OCI-LY3 (cell line): ENCODE measurements around the gene E2F1.
"Not testable (repeated sequence)": the region's sequence is repeated elsewhere in the genome, so short reads cannot be mapped to it uniquely, and the experiment has no call there.

Experiments
- H2AFZ ChIP-seq: fragments of 200-600, 300-600 bp; shearing (Covaris generic); 2 replicates; pipeline ENCODE4 v1.6.0; 2014; ENCODE audit warnings: antibody characterized with exemption, low read depth, low read length
- H3K27ac ChIP-seq: fragments of 200-600, 300-600 bp; sonication (generic); 2 replicates; pipeline ENCODE4 v1.5.1; 2014; ENCODE audit warnings: mild to moderate bottlenecking, low read length, moderate library complexity, mixed read lengths
- H3K27me3 ChIP-seq: fragments of 200-600, 300-600 bp; sonication (generic); 2 replicates; pipeline ENCODE4 v1.6.1; 2014; ENCODE audit warnings: low read depth, low read length, mixed read lengths
- H3K36me3 ChIP-seq: fragments of 200-600, 300-600 bp; sonication (generic); replicated peaks from 2 replicates; pipeline ENCODE3; 2014; ENCODE audit warnings: low read depth, low read length, mixed read lengths
- H3K4me1 ChIP-seq: fragments of 300-600, 200-600 bp; sonication (generic); 2 replicates; pipeline ENCODE4 v1.6.1; 2014; ENCODE audit warnings: low read length, mixed read lengths
- H3K4me2 ChIP-seq: fragments of 200-600, 300-600 bp; sonication (generic); 2 replicates; pipeline ENCODE4 v1.6.1; 2014; ENCODE audit warnings: low read length, mixed read lengths
- H3K4me3 ChIP-seq: fragments of 300-600, 200-600 bp; sonication (generic); 2 replicates; pipeline ENCODE4 v1.5.1; 2014; ENCODE audit warnings: antibody characterized with exemption, mild to moderate bottlenecking, low read length, moderate library complexity
- H3K79me2 ChIP-seq: fragments of 300-600, 200-600 bp; shearing (Covaris generic); 2 replicates; pipeline ENCODE4 v1.6.1; 2014; ENCODE audit warnings: mild to moderate bottlenecking, low read length, mixed read lengths
- H3K9ac ChIP-seq: fragments of 300-600, 200-600 bp; shearing (Covaris generic); 2 replicates; pipeline ENCODE4 v1.6.0; 2014; ENCODE audit warnings: mild to moderate bottlenecking, low read length, moderate library complexity
- H3K9me3 ChIP-seq: fragments of 200-600, 300-600 bp; shearing (Covaris generic); 2 replicates; pipeline ENCODE4 v1.6.1; 2014; ENCODE audit warnings: low read length, mixed read lengths; ENCODE audit not compliant: insufficient read depth
- H4K20me1 ChIP-seq: fragments of 200-600, 300-600 bp; sonication (generic); 2 replicates; pipeline ENCODE4 v1.6.1; 2016; ENCODE audit warnings: low read length, mixed read lengths; ENCODE audit not compliant: insufficient read depth
- EZH2phosphoT487 ChIP-seq: fragments of 200-600 bp; shearing (Covaris generic); IDR thresholded peaks from 2 replicates; pipeline ENCODE4 v1.6.1; 2018; ENCODE audit warnings: antibody characterized with exemption, mixed run types, low read depth
- TF ChIP-seq, protein P1 (sequence below): fragments of 200-600, 300-600 bp; sonication (generic); IDR thresholded peaks from 2 replicates; pipeline ENCODE4 v1.5.1; 2014; ENCODE audit warnings: antibody characterized with exemption, low read length, low read depth

The E2F1 gene

DNA sequence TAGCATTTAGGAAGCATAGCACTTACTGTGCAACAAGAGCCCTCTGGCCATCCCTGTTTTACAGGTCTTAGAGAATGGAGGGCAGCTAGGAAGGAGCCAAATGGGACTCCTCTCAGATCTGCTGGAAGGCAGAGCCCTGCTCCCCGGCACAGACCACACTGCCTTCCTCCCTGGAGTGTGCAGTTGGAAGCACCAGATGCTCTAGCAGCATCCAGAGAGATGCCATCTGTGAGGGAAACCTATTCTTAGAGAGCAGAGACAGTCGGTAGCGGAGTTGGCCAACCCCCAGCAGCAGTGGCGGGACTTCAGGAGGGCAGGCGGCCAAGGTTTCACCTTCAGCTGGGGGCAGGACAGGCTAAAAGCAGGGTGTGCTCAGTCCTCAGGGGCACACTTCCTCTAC is 16.7 kb upstream of the E2F1 start:
- H3K9me3 ChIP-seq: no peaks in the 10 kb centered on the region
- H3K27ac ChIP-seq: no peak overlapping the region
- no peaks in the 10 kb centered on the region for H4K20me1 ChIP-seq
- TF ChIP-seq, protein P1, sequence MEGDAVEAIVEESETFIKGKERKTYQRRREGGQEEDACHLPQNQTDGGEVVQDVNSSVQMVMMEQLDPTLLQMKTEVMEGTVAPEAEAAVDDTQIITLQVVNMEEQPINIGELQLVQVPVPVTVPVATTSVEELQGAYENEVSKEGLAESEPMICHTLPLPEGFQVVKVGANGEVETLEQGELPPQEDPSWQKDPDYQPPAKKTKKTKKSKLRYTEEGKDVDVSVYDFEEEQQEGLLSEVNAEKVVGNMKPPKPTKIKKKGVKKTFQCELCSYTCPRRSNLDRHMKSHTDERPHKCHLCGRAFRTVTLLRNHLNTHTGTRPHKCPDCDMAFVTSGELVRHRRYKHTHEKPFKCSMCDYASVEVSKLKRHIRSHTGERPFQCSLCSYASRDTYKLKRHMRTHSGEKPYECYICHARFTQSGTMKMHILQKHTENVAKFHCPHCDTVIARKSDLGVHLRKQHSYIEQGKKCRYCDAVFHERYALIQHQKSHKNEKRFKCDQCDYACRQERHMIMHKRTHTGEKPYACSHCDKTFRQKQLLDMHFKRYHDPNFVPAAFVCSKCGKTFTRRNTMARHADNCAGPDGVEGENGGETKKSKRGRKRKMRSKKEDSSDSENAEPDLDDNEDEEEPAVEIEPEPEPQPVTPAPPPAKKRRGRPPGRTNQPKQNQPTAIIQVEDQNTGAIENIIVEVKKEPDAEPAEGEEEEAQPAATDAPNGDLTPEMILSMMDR: no peak
- TF ChIP-seq EZH2phosphoT487: no peak
- no peak overlapping the region for H3K4me2 ChIP-seq
- no peaks in the 10 kb centered on the region for H3K27me3 ChIP-seq
- H3K36me3 ChIP-seq: no peaks in the 10 kb centered on the region
- no peak overlapping the region for H2AFZ ChIP-seq
- no peaks in the 10 kb centered on the region for H3K79me2 ChIP-seq
- no peak overlapping the region for H3K9ac ChIP-seq
- H3K4me1 ChIP-seq: no peaks in the 10 kb centered on the region
- no peak overlapping the region for H3K4me3 ChIP-seq

DNA sequence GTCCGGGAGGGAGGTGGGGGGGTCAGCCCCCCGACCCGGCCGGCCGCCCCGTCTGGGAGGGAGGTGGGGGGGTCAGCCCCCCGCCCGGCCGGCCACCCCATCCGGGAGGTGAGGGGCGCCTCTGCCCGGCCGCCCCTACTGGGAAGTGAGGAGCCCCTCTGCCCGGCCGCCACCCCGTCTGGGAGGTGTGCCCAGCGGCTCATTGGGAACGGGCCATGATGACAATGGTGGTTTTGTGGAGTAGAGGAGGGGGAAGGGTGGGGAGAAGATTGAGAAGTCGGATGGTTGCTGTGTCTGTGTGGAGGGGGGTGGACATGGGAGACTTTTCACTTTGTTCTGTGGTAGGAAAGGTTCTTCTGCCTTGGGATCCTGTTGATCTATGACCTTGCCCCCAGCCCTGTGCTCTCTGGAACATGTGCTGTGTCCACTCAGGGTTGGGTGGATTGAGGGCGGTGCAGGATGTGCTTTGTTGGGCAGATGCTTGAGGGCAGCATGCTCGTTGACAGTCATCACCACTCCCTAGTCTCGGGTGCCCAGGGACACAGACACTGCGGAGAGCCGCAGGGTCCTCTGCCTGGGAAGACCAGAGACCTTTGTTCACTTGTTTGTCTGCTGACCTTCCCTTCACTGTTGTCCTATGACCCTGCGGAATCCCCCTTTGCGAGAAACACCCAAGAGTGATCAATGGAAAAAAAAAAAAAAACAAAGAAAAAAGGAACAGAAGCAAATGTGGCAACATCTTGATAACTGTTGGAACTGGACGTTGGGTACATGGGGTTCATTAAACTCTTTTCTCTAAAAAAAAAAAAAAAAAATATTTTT is 15.7 kb upstream of the E2F1 start:
- H3K79me2 ChIP-seq: no peaks in the 10 kb centered on the region
- H2AFZ ChIP-seq: no peak overlapping the region
- no peak overlapping the region for H3K4me2 ChIP-seq
- H3K9ac ChIP-seq: no peak overlapping the region
- TF ChIP-seq EZH2phosphoT487: no peak
- TF ChIP-seq, protein P1: no peak
- H3K4me1 ChIP-seq: no peaks in the 10 kb centered on the region
- no peaks in the 10 kb centered on the region for H3K27me3 ChIP-seq
- H3K27ac ChIP-seq: no peak overlapping the region
- no peak overlapping the region for H3K4me3 ChIP-seq
- H4K20me1 ChIP-seq: no peaks in the 10 kb centered on the region
- H3K9me3 ChIP-seq: no peaks in the 10 kb centered on the region
- no peaks in the 10 kb centered on the region for H3K36me3 ChIP-seq

DNA sequence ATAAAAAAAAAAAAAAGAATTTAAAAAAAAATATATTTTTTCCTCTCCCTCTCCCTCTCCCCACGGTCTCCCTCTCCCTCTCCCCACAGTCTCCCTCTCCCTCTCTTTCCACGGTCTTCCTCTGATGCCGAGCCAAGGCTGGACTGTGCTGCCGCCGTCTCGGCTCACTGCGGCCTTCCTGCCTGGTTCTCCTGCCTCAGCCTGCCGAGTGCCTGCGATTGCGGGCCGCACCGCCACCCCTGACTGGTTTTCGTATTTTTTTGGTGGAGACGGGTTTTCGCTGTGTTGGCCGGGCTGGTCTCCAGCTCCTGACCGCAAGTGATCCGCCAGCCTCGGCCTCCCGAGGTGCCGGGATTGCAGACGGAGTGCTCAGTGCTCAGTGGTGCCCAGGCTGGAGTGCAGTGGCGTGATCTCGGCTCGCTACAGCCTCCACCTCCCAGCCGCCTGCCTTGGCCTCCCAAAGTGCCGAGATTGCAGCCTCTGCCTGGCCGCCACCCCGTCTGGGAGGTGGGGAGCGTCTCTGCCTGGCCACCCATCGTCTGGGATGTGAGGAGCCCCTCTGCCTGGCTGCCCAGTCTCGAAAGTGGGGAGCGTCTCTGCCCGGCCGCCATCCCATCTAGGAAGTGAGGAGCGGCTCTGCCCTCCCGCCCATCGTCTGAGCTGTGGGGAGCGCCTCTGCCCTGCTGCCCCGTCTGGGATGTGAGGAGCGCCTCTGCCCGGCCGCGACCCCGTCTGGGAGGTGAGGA is 14.7 kb upstream of the E2F1 start:
- not testable (repeated sequence) for H3K79me2 ChIP-seq, H3K27ac ChIP-seq, H3K36me3 ChIP-seq, H3K4me2 ChIP-seq, H3K4me3 ChIP-seq, H3K27me3 ChIP-seq, H4K20me1 ChIP-seq, H3K9me3 ChIP-seq, H2AFZ ChIP-seq, H3K9ac ChIP-seq, H3K4me1 ChIP-seq

DNA sequence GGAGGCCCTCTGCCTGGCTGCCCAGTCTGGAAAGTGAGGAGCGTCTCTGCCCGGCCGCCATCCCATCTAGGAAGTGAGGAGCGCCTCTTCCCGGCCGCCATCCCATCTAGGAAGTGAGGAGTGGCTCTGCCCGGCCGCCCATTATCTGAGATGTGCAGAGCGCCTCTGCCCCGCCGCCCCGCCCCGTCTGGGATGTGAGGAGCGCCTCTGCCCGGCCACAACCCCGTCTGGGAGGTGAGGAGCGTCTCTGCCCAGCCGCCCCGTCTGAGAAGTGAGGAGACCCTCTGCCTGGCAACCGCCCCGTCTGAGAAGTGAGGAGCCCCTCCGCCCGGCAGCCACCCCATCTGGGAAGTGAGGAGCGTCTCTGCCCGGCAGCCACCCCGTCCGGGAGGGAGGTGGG is 12.8 kb upstream of the E2F1 start:
- not testable (repeated sequence) for H3K4me2 ChIP-seq, H4K20me1 ChIP-seq, H3K79me2 ChIP-seq, H3K36me3 ChIP-seq, H3K27me3 ChIP-seq, H3K4me3 ChIP-seq, H3K27ac ChIP-seq, H3K4me1 ChIP-seq, H3K9me3 ChIP-seq, H2AFZ ChIP-seq, H3K9ac ChIP-seq

DNA sequence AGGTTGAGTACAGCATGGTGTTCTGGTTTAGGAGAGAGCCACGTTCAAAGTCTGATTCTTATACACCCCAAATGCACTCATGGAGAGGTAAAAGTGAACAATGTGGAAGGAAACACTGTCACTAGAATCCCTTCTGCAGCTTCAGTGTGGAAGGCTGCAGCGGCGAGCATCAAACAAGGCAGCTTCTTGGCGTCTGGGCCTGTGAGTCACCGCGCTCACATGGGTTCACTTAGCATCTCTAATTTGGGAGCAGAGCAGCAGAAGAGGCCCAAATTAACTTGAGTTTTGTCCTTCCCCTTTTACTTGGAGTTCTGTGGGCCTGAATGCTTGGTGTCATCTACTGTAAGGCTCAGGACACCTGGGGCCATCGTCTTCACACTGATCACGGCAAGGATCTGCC is 10.9 kb upstream of the E2F1 start:
- H2AFZ ChIP-seq: no peak overlapping the region
- H3K9me3 ChIP-seq: no peaks in the 10 kb centered on the region
- no peaks in the 10 kb centered on the region for H3K36me3 ChIP-seq
- H3K27ac ChIP-seq: no peak overlapping the region
- H3K4me3 ChIP-seq: no peak overlapping the region
- no peak overlapping the region for H3K9ac ChIP-seq
- peaks cover 6% of the 10 kb centered on the region; the same call in 1 of the 2 replicates for H3K4me1 ChIP-seq
- H3K4me2 ChIP-seq: no peak overlapping the region
- H3K79me2 ChIP-seq: no peaks in the 10 kb centered on the region
- no peaks in the 10 kb centered on the region for H3K27me3 ChIP-seq
- no peak for TF ChIP-seq EZH2phosphoT487
- TF ChIP-seq, protein P1: no peak
- no peaks in the 10 kb centered on the region for H4K20me1 ChIP-seq
